DMS 273 treated with DMSO at 0.1 percent for 48 hours (cell line): Measurements from ENCODE around the gene RPS6KA5.
"Not testable (repeated sequence)": the region's sequence is repeated elsewhere in the genome, so short reads cannot be mapped to it uniquely, and the experiment has no call there.

Experiments
- DNase-seq: peaks from one replicate; lab custom pipeline; 2025; lab: John Stamatoyannopoulos, UW

RPS6KA5 gene

GRCh38 chr14:90985601-90986242 lies 74.7 kb downstream of the RPS6KA5 start:
- DNase-seq = no peak

- DNase-seq = no peak
These were observed 76.9 kb downstream of the RPS6KA5 start for GRCh38 chr14:90983560-90983959.

GRCh38 chr14:90981636-90982035 lies 78.8 kb downstream of the RPS6KA5 start:
- DNase-seq = no peak

GRCh38 chr14:90980636-90981035 lies 79.8 kb downstream of the RPS6KA5 start:
- DNase-seq = not testable (repeated sequence)

- no peak for DNase-seq
These were observed 80.9 kb downstream of the RPS6KA5 start for GRCh38 chr14:90979515-90979914.

GRCh38 chr14:90976101-90976500 lies 84.3 kb downstream of the RPS6KA5 start:
- DNase-seq = no peak

- DNase-seq = no peak
These were observed 88.8 kb downstream of the RPS6KA5 start for GRCh38 chr14:90971687-90972086.

- no peak for DNase-seq
These were observed 90.3 kb downstream of the RPS6KA5 start for GRCh38 chr14:90970167-90970600.

GRCh38 chr14:90969531-90970166 lies 90.8 kb downstream of the RPS6KA5 start:
- DNase-seq = no peak

GRCh38 chr14:90968025-90968424 lies 92.4 kb downstream of the RPS6KA5 start:
- DNase-seq = no peak

GRCh38 chr14:90966493-90966892 lies 93.9 kb downstream of the RPS6KA5 start:
- no peak for DNase-seq

GRCh38 chr14:90965765-90966164 lies 94.7 kb downstream of the RPS6KA5 start:
- no peak for DNase-seq

- no peak for DNase-seq
These were observed 97.1 kb downstream of the RPS6KA5 start for GRCh38 chr14:90963343-90963742.

- no peak for DNase-seq
These were observed 97.8 kb downstream of the RPS6KA5 start for GRCh38 chr14:90962505-90963109.

GRCh38 chr14:90960818-90961217 lies 99.6 kb downstream of the RPS6KA5 start:
- DNase-seq = no peak

GRCh38 chr14:90959344-90959743 lies 101.1 kb downstream of the RPS6KA5 start:
- no peak for DNase-seq

- DNase-seq = no peak
These were observed 104.2 kb downstream of the RPS6KA5 start for GRCh38 chr14:90956273-90956672.

GRCh38 chr14:90953643-90954042 lies 106.8 kb downstream of the RPS6KA5 start:
- DNase-seq = not testable (repeated sequence)

- no peak for DNase-seq
These were observed 117.1 kb downstream of the RPS6KA5 start for GRCh38 chr14:90943367-90943766.

- no peak for DNase-seq
These were observed 117.9 kb downstream of the RPS6KA5 start for GRCh38 chr14:90942511-90942910.

- no peak for DNase-seq
These were observed 118.7 kb downstream of the RPS6KA5 start for GRCh38 chr14:90941706-90942105.

- no peak for DNase-seq
These were observed 120.0 kb downstream of the RPS6KA5 start for GRCh38 chr14:90940318-90940962.

GRCh38 chr14:90939252-90939795 lies 121.1 kb downstream of the RPS6KA5 start:
- DNase-seq = not testable (repeated sequence)
